ENCODE results near the gene OR2AJ1. TPM values are rescaled to one million over a fixed set of nuclear protein-coding genes. Genes with fewer than 3 reads are reported as not detected.

OR2AJ1 gene, protein sequence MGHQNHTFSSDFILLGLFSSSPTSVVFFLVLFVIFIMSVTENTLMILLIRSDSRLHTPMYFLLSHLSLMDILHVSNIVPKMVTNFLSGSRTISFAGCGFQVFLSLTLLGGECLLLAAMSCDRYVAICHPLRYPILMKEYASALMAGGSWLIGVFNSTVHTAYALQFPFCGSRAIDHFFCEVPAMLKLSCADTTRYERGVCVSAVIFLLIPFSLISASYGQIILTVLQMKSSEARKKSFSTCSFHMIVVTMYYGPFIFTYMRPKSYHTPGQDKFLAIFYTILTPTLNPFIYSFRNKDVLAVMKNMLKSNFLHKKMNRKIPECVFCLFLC
- not detected for total RNA-seq

- Histone ChIP-seq H3K4me1 (no peaks in the 10 kb centered on the region), H3K4me3 (no peak within 1 kb of the TSS), H3K27ac (no peak within 1 kb of the TSS), H3K36me3 (no peaks in the 10 kb centered on the region), H3K9me3 (no peaks in the 10 kb centered on the region), H3K27me3 (no peaks in the 10 kb centered on the region)
- no peak for TF ChIP-seq CTCF (IDR thresholded peaks at IDR 0.05)
- no peak for TF ChIP-seq POLR2A (IDR thresholded peaks at IDR 0.05)
- no peak for DNase-seq
These were observed at the start of gene OR2AJ1 for GRCh38 chr1:247924868-247925267. OR2AJ1 (plus strand) TSS chr1:247924889; CDS start chr1:247933769, 8,880 bp downstream.

DNA sequence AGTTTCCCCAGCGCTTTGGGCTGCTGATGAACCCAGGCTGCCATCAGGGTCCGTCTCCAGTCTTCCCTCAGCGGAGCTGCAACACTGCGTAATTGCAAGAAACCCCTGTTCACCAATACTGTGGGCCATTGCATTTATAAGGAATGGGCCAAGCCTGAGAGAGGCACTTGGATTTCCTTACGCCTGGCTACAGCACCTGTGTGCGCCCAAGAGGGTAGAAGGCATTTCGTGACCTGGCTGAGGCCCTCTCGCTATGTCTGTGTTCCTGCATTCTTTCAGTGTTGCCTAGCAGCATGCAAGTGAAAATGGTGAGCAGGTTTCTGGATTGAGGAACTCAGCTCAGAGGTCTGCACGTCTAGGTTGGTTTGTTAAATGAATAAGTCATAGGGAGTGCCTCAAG, 41.3 kb upstream of the OR2AJ1 start:
- DNase-seq = no peak
- TF ChIP-seq CTCF (IDR thresholded peaks at IDR 0.05) (no peak), POLR2A (IDR thresholded peaks at IDR 0.05) (no peak)
- H3K4me3 ChIP-seq = no peak overlapping the region

GRCh38 chr1:247884797-247885413, 39.8 kb upstream of the OR2AJ1 start:
- H3K4me1 ChIP-seq = no peaks in the 10 kb centered on the region
- no peak overlapping the region for H3K27ac ChIP-seq
- TF ChIP-seq POLR2A (IDR thresholded peaks at IDR 0.05) (no peak), CTCF (IDR thresholded peaks at IDR 0.05) (no peak)
- no peak for DNase-seq
- peaks cover 0 to 3% (median 0%) of the 10 kb centered on the region in 4 donors for H3K9me3 ChIP-seq
- no peaks in the 10 kb centered on the region for H3K27me3 ChIP-seq
- H3K4me3 ChIP-seq = no peak overlapping the region
- H3K36me3 ChIP-seq = no peaks in the 10 kb centered on the region

More for the DNA sequence above, 41.3 kb upstream of the OR2AJ1 start:
- Histone ChIP-seq H3K9me3 (peaks cover 0 to 3% (median 0%) of the 10 kb centered on the region in 4 donors), H3K27me3 (no peaks in the 10 kb centered on the region), H3K4me1 (no peaks in the 10 kb centered on the region), H3K36me3 (no peaks in the 10 kb centered on the region), H3K27ac (no peak overlapping the region)

DNA sequence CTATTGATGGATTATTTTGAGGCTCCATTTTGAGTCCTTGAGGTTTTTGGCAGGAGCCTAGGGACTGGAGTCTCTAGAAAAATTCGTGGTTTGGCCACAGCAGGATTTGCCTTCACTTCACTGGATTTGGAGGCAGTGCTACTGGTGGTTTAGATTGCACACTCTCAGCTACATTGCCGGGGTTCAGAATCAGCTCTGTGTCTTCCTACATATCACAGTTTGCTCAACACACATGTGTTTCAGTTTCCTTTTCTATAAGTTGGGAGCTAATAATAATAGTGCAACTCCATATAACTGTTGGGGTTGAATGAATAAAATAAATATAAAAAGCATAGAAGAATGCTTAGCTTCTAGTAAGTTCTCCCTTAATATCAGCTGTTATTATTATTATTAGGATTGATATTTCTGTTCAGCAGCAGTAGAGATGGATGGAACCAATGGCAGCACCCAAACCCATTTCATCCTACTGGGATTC, 29.5 kb upstream of the OR2AJ1 start, which contains the start of gene OR2W3:
Gene OR2W3, plus strand, starts transcription at position 425 of the 475 bp plus-strand sequence. Its CDS starts 0 bp downstream, at position 425.
- Histone ChIP-seq H3K36me3 (no peaks in the 10 kb centered on the region), H3K4me1 (no peaks in the 10 kb centered on the region), H3K4me3 (no peak within 1 kb of the TSS), H3K27ac (no peak within 1 kb of the TSS), H3K27me3 (no peaks in the 10 kb centered on the region), H3K9me3 (no peaks in the 10 kb centered on the region)
- no peak for TF ChIP-seq CTCF (IDR thresholded peaks at IDR 0.05)
- TF ChIP-seq POLR2A (IDR thresholded peaks at IDR 0.05) = no peak
- no peak for DNase-seq

GRCh38 chr1:247895976-247896375, 28.7 kb upstream of the OR2AJ1 start:
- no peak overlapping the region for H3K4me3 ChIP-seq
- no peaks in the 10 kb centered on the region for H3K4me1 ChIP-seq
- H3K9me3 ChIP-seq = no peaks in the 10 kb centered on the region
- no peaks in the 10 kb centered on the region for H3K36me3 ChIP-seq
- no peak overlapping the region for H3K27ac ChIP-seq
- no peak for DNase-seq
- no peak for TF ChIP-seq CTCF (IDR thresholded peaks at IDR 0.05)
- no peak for TF ChIP-seq POLR2A (IDR thresholded peaks at IDR 0.05)
- no peaks in the 10 kb centered on the region for H3K27me3 ChIP-seq

Measured in Peyer's patch (tissue), 4 donors.